ENCODE measurements around the gene PRTFDC1. TPM values are rescaled to one million over a fixed set of nuclear protein-coding genes. Genes with fewer than 3 reads are reported as not detected.

Gene PRTFDC1
- total and polyA plus RNA-seq, 2 of the 8 experiments (the other 6 are each of a cell fraction or from before 2014, with no cell fraction given), result 5.9 to 6.6 TPM

- Histone ChIP-seq H2AK5ac (ENCODE audit: low read depth, low read length) (no peak overlapping the region), H3K4me2 (ENCODE audit: insufficient read depth in 1 of 2, low read depth in 2 of 2, low read length in 2 of 2) (no peak overlapping the region), H3K4me3 (ENCODE audit: extremely low read depth in 1 of 4, insufficient read depth in 2 of 4, low read depth in 3 of 4, low read length in 4 of 4) (no peak overlapping the region), H3K56ac (replicated peaks; ENCODE audit: insufficient read length, low read depth, low read length) (no peak overlapping the region), H3K9ac (replicated peaks in 1 of 4; ENCODE audit: extremely low read depth in 1 of 4, low read depth in 3 of 4, low read length in 3 of 4) (no peak overlapping the region), H3K14ac (ENCODE audit: insufficient read length) (no peak overlapping the region), H3K4ac (replicated peaks; ENCODE audit: insufficient read length, low read depth, low read length) (no peak overlapping the region), H3K9me3 (ENCODE audit: insufficient read depth in 2 of 2, low read depth in 1 of 2, low read length in 1 of 2) (no peaks in the 10 kb centered on the region), H3K23me2 (ENCODE audit: low read depth, low read length) (no peaks in the 10 kb centered on the region), H4K8ac (ENCODE audit: extremely low read depth, insufficient read depth, low read length) (no peak overlapping the region), H3K79me1 (ENCODE audit: low read depth, low read length) (no peaks in the 10 kb centered on the region), H3K23ac (ENCODE audit: insufficient read length) (no peak overlapping the region), H4K5ac (ENCODE audit: insufficient read length, low read depth, low read length) (no peak overlapping the region), H3K36me3 (ENCODE audit: control insufficient read depth in 2 of 4, insufficient read depth in 4 of 4, low read length in 3 of 4) (no peaks in the 10 kb centered on the region), H3K27ac (ENCODE audit: low read depth, low read length) (no peak overlapping the region), H2BK5ac (ENCODE audit: low read depth, low read length) (no peak overlapping the region), H4K20me1 (replicated peaks in 1 of 2; ENCODE audit: control insufficient read depth in 1 of 2, insufficient read depth in 2 of 2, low read length in 2 of 2) (no peaks in the 10 kb centered on the region), H2BK20ac (ENCODE audit: low read length) (no peak overlapping the region), H2BK15ac (ENCODE audit: low read length) (no peak overlapping the region), H4K91ac (replicated peaks; ENCODE audit: insufficient read length, low read length) (no peak overlapping the region), H3K18ac (ENCODE audit: extremely low read depth, low read length) (no peak overlapping the region), H2BK120ac (replicated peaks; ENCODE audit: low read depth, low read length) (no peak overlapping the region), H3K79me2 (ENCODE audit: control insufficient read depth in 1 of 2, insufficient read depth in 2 of 2, low read length in 2 of 2) (no peaks in the 10 kb centered on the region), H2AFZ (ENCODE audit: low read length) (no peak overlapping the region), H3K4me1 (replicated peaks in 1 of 4; ENCODE audit: control insufficient read depth in 3 of 4, insufficient read depth in 4 of 4, low read length in 3 of 4) (peaks cover 0 to 4% (median 0%) of the 10 kb centered on the region in 4 experiments; a peak in 2 of 7 replicates), H2BK12ac (ENCODE audit: low read depth, low read length) (no peak overlapping the region), H3K27me3 (replicated peaks in 1 of 4; ENCODE audit: control insufficient read depth in 3 of 4, extremely low read depth in 1 of 4, insufficient read depth in 3 of 4, low read length in 3 of 4) (no peaks in the 10 kb centered on the region)
- DNase-seq (ENCODE audit: low read depth in 1 of 2, low spot score in 2 of 2) (no peak), FAIRE-seq (no peak)
- ChIA-PET CTCF (ENCODE audit: partially characterized antibody) (interaction anchor here (1.2 kb wide), 2 partner anchors 10 to 34 kb away, joined by 3 read pairs; no protein-coding TSS in a partner anchor), POLR2A (ENCODE audit: partially characterized antibody) (no interaction called here)
- WGBS, 2 experiments (ENCODE audit: extremely low coverage in 1 of 2, insufficient coverage in 1 of 2, insufficient read length in 1 of 2, insufficient replicate concordance in 2 of 2, low coverage in 1 of 2, low lambda C conversion rate in 2 of 2, missing lambda C conversion rate in 1 of 2), result 86% methylated on average over 1 of the region's 1 CpG; no CpG with 5 or more reads in 1 of the 2 experiments
- TF ChIP-seq USF2 (IDR thresholded peaks at IDR 0.05; ENCODE audit: low read length) (no peak), CREB1 (IDR thresholded peaks at IDR 0.05) (no peak), TAF1 (IDR thresholded peaks at IDR 0.05; ENCODE audit: low read depth, low read length) (no peak), TCF12 (IDR thresholded peaks at IDR 0.05; ENCODE audit: low read depth, low read length) (no peak), CBX5 (IDR thresholded peaks at IDR 0.05; ENCODE audit: low read depth, low read length) (no peak), E2F6 (IDR thresholded peaks at IDR 0.05) (no peak), CEBPB (IDR thresholded peaks at IDR 0.05; ENCODE audit: low read depth, low read length) (no peak), CBX8 (IDR thresholded peaks at IDR 0.05; ENCODE audit: borderline replicate concordance, low read depth, low read length) (no peak), YY1 (IDR thresholded peaks at IDR 0.05; ENCODE audit: low read depth, low read length) (no peak), SP2 (IDR thresholded peaks at IDR 0.05; ENCODE audit: low read length) (no peak), SUZ12 (IDR thresholded peaks at IDR 0.05; ENCODE audit: low read length) (no peak), POU5F1 (IDR thresholded peaks at IDR 0.05; ENCODE audit: low read depth, low read length) (no peak), SP1 (IDR thresholded peaks at IDR 0.05; ENCODE audit: low read depth, low read length) (no peak), CHD1 (IDR thresholded peaks at IDR 0.05; ENCODE audit: low read depth, low read length) (no peak), KDM5A (IDR thresholded peaks at IDR 0.05; ENCODE audit: low read length) (no peak)
Measured at GRCh38 chr10:24889639-24890038, 62.8 kb downstream of the PRTFDC1 start.

All from H1 (cell line).